ENCODE data around the gene RPSA. TPM values are rescaled to one million over a fixed set of nuclear protein-coding genes. Genes with fewer than 3 reads are reported as not detected.

The RPSA gene
- total RNA-seq, 1 experiment from 2014 or later, result 2,486 TPM

DNA sequence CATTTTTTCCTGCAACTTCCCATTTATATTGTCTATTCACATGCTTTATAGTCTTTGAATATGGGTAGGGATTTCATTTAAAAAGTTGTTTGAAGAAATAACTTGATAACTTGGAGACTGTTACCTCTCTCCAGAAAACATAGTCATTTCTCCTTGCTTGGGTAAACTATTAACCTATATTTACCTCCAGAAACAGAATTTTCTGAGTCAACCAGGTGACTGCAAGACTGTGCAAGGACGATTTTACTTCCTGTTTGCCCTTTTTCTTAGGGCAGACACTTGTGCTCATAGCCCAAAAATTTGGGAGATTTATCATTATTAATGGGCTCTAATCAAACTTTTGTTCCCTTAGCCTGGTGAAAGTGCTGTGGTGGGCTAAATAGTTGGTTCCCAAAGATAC lies 46.6 kb downstream of the RPSA start:
- TF ChIP-seq, protein P1, sequence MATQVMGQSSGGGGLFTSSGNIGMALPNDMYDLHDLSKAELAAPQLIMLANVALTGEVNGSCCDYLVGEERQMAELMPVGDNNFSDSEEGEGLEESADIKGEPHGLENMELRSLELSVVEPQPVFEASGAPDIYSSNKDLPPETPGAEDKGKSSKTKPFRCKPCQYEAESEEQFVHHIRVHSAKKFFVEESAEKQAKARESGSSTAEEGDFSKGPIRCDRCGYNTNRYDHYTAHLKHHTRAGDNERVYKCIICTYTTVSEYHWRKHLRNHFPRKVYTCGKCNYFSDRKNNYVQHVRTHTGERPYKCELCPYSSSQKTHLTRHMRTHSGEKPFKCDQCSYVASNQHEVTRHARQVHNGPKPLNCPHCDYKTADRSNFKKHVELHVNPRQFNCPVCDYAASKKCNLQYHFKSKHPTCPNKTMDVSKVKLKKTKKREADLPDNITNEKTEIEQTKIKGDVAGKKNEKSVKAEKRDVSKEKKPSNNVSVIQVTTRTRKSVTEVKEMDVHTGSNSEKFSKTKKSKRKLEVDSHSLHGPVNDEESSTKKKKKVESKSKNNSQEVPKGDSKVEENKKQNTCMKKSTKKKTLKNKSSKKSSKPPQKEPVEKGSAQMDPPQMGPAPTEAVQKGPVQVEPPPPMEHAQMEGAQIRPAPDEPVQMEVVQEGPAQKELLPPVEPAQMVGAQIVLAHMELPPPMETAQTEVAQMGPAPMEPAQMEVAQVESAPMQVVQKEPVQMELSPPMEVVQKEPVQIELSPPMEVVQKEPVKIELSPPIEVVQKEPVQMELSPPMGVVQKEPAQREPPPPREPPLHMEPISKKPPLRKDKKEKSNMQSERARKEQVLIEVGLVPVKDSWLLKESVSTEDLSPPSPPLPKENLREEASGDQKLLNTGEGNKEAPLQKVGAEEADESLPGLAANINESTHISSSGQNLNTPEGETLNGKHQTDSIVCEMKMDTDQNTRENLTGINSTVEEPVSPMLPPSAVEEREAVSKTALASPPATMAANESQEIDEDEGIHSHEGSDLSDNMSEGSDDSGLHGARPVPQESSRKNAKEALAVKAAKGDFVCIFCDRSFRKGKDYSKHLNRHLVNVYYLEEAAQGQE (IDR thresholded peaks at IDR 0.05; ENCODE audit: low read depth), result no peak
- TF ChIP-seq SRF (IDR thresholded peaks at IDR 0.05; ENCODE audit: low read depth) (no peak), EGR1 (IDR thresholded peaks at IDR 0.05; ENCODE audit: low read depth) (no peak), ZNF274 (IDR thresholded peaks at IDR 0.05; ENCODE audit: low read depth, low read length) (no peak), EZH2 (IDR thresholded peaks at IDR 0.05) (no peak), POLR2AphosphoS5 (IDR thresholded peaks at IDR 0.05; ENCODE audit: low read depth, low read length) (no peak), YY1 (IDR thresholded peaks at IDR 0.05; ENCODE audit: extremely low read depth, insufficient replicate concordance, low read depth, low read length) (no peak), MAX (IDR thresholded peaks at IDR 0.05) (no peak), SP1 (IDR thresholded peaks at IDR 0.05; ENCODE audit: low read depth) (no peak), SIN3A (IDR thresholded peaks at IDR 0.05; ENCODE audit: low read depth) (no peak), CEBPB (IDR thresholded peaks at IDR 0.05; ENCODE audit: low read depth) (no peak), ELF1 (IDR thresholded peaks at IDR 0.05; ENCODE audit: borderline replicate concordance, low read depth) (no peak), POLR2A (IDR thresholded peaks at IDR 0.05; ENCODE audit: borderline replicate concordance, extremely low read depth, insufficient read depth, insufficient read length) (no peak), RAD21 (IDR thresholded peaks at IDR 0.05; ENCODE audit: low read depth) (no peak), TCF7L2 (IDR thresholded peaks at IDR 0.05; ENCODE audit: borderline replicate concordance, extremely low read depth, insufficient read depth, insufficient read length) (no peak), CTCF (IDR thresholded peaks at IDR 0.05 in 2 of 3, conservative IDR thresholded peaks at IDR 0.05 in 1 of 3; ENCODE audit: borderline replicate concordance in 1 of 3, insufficient read depth in 1 of 3, low read depth in 2 of 3, low read length in 2 of 3) (no peak)
- TF ChIP-seq, protein P2, sequence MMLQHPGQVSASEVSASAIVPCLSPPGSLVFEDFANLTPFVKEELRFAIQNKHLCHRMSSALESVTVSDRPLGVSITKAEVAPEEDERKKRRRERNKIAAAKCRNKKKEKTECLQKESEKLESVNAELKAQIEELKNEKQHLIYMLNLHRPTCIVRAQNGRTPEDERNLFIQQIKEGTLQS (IDR thresholded peaks at IDR 0.05), result no peak
- TF ChIP-seq, protein P3, sequence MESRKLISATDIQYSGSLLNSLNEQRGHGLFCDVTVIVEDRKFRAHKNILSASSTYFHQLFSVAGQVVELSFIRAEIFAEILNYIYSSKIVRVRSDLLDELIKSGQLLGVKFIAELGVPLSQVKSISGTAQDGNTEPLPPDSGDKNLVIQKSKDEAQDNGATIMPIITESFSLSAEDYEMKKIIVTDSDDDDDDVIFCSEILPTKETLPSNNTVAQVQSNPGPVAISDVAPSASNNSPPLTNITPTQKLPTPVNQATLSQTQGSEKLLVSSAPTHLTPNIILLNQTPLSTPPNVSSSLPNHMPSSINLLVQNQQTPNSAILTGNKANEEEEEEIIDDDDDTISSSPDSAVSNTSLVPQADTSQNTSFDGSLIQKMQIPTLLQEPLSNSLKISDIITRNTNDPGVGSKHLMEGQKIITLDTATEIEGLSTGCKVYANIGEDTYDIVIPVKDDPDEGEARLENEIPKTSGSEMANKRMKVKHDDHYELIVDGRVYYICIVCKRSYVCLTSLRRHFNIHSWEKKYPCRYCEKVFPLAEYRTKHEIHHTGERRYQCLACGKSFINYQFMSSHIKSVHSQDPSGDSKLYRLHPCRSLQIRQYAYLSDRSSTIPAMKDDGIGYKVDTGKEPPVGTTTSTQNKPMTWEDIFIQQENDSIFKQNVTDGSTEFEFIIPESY (IDR thresholded peaks at IDR 0.05; ENCODE audit: extremely low read depth, insufficient replicate concordance, low read length), result no peak
- BruUV-seq (replicated peaks), result no TSS peak
- no peak for ATAC-seq

More for the DNA sequence above, 46.6 kb downstream of the RPSA start:
- Histone ChIP-seq H3K27ac (ENCODE audit: low read depth, low read length) (no peak overlapping the region), H2AFZ (ENCODE audit: low read depth, low read length, poor library complexity, severe bottlenecking) (no peak overlapping the region), H3K4me3 (replicated peaks in 1 of 2; ENCODE audit: low read depth in 1 of 2, low read length in 2 of 2) (no peak overlapping the region), H3K79me2 (ENCODE audit: insufficient read depth, low read length) (no peaks in the 10 kb centered on the region), H3K4me2 (ENCODE audit: low read length) (no peak overlapping the region), H3K27me3 (ENCODE audit: insufficient read depth, low read length) (no peaks in the 10 kb centered on the region), H3K4me1 (ENCODE audit: control insufficient read depth in 1 of 2, insufficient read depth in 2 of 2, low read length in 2 of 2) (no peaks in the 10 kb centered on the region), H4K20me1 (ENCODE audit: insufficient read depth) (no peaks in the 10 kb centered on the region), H3K9me2 (ENCODE audit: insufficient read depth) (no peaks in the 10 kb centered on the region), H3K36me3 (ENCODE audit: control insufficient read depth in 1 of 2, insufficient read depth in 2 of 2, low read length in 2 of 2) (no peaks in the 10 kb centered on the region), H3K9me3 (ENCODE audit: control insufficient read depth in 1 of 2, insufficient read depth in 1 of 2, low read depth in 1 of 2, low read length in 2 of 2) (no peaks in the 10 kb centered on the region), H3K9ac (ENCODE audit: low read length) (no peak overlapping the region)
- ChIA-PET RAD21 (ENCODE audit: low non-redundant PET in 1 of 2, low total read pairs in 2 of 2, uncharacterized antibody in 2 of 2, unreplicated experiment in 2 of 2) (no interaction called here), CTCF (no interaction called here), POLR2A (no interaction called here)
- no peak for DNase-seq (ENCODE audit: low read depth, low spot score)
- intact Hi-C loops (cut with micrococcal nuclease), result no loop called here
